Stomach smooth muscle (tissue), 2 donors: ENCODE results near the gene GRPR.
"Not testable (repeated sequence)": the region's sequence is repeated elsewhere in the genome, so short reads cannot be mapped to it uniquely, and the experiment has no call there.

Source experiments
- H3K27ac ChIP-seq: one replicate; pipeline ENCODE4 v1.7.0; 2013; ENCODE audit warnings: mild to moderate bottlenecking, low read length, inconsistent platforms
- H3K27me3 ChIP-seq, 2 donors: one replicate each; pipeline ENCODE4 v1.7.0; 2013; ENCODE audit warnings: low read length in 2 of 2; ENCODE audit not compliant: insufficient read depth in 2 of 2, control insufficient read depth in 1 of 2
- H3K36me3 ChIP-seq, 2 donors: one replicate each; pipeline ENCODE4 v1.7.0; 2013; ENCODE audit warnings: low read length in 2 of 2; ENCODE audit not compliant: control insufficient read depth in 2 of 2, insufficient read depth in 2 of 2
- H3K4me1 ChIP-seq: one replicate; pipeline ENCODE4 v1.7.0; 2013; ENCODE audit warnings: low read length; ENCODE audit not compliant: control insufficient read depth, insufficient read depth
- H3K4me3 ChIP-seq, 2 donors: one replicate each; pipeline ENCODE4 v1.7.0; 2013; ENCODE audit warnings: low read length in 2 of 2
- H3K9ac ChIP-seq, 2 donors: one replicate each; pipeline ENCODE4 v1.7.0; 2013; ENCODE audit warnings: low read length in 2 of 2, mild to moderate bottlenecking in 1 of 2
- H3K9me3 ChIP-seq, 2 donors: one replicate each; pipeline ENCODE4 v1.7.0; 2013; ENCODE audit warnings: low read length in 2 of 2; ENCODE audit not compliant: control insufficient read depth in 2 of 2
- donor health status: healthy.
- donor health status: Pancreatic carcinoma.

GRPR gene

DNA sequence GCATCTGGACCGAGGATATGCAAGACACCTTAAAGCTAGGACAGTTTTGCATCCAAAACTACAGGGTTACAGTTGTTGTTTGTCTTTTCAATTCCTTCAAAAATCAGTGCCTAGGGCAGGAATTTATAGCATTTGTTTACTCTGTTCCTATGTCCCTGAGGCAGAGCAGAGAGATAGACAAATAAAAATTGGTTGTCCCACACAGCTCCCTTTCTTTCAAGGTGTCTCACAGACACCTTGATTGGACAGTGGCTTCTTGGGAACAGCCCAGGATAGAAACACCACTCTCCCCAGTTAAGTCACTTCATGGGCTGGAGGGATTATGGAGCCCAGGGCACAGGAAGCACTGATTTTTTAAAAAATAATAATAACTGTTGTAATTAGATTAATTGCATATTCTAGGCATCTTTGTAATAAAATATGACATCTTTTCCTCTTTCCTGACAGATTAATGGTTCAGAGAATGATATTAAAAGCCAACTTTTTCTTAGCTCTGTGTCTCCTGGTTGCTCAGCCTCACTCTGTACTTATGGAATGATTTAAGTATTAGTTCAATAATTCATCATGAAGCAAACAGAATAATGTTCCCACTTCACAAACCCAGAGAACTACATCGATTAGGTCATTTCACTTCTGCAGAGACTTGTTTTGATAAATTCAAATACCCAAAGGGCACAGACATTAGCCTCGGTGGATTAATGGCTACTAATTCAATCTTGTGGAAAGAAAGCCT, 52.1 kb downstream of the GRPR start:
- Histone ChIP-seq H3K27me3 (no peaks in the 10 kb centered on the region), H3K4me1 (no peaks in the 10 kb centered on the region), H3K27ac (no peak overlapping the region), H3K9me3 (no peaks in the 10 kb centered on the region), H3K4me3 (no peak overlapping the region), H3K36me3 (no peaks in the 10 kb centered on the region), H3K9ac (no peak overlapping the region)

DNA sequence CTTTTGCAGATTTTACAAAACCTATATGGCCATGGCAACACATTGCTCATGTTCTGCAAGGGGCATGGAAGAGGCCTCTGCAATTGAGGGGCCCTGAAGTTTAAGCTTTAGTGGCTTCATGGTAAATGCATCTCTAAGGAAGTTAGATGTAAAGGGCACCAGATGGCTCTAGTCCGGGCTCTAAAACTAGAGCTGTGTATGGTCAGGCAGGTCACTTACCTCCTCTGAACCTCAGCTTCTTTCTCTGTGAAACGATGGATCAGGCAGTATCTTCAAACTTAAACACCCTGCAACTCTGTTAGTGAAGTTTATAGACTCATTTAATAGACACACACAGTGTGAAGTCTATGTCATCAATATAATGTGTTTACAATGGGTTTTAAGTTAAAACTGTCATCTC, 53.9 kb downstream of the GRPR start:
- H3K4me3 ChIP-seq: no peak overlapping the region
- no peaks in the 10 kb centered on the region for H3K36me3 ChIP-seq
- H3K9ac ChIP-seq: no peak overlapping the region
- H3K27me3 ChIP-seq: no peaks in the 10 kb centered on the region
- H3K27ac ChIP-seq: no peak overlapping the region
- H3K4me1 ChIP-seq: no peaks in the 10 kb centered on the region
- no peaks in the 10 kb centered on the region for H3K9me3 ChIP-seq

GRCh38 chrX:16183843-16184242, 60.5 kb downstream of the GRPR start:
- not testable (repeated sequence) for H3K27ac ChIP-seq, H3K4me1 ChIP-seq, H3K9me3 ChIP-seq, H3K9ac ChIP-seq, H3K4me3 ChIP-seq, H3K27me3 ChIP-seq, H3K36me3 ChIP-seq

- no peak overlapping the region for H3K27ac ChIP-seq
- no peak overlapping the region for H3K4me3 ChIP-seq
- no peaks in the 10 kb centered on the region for H3K9me3 ChIP-seq
- H3K27me3 ChIP-seq: peaks cover 0 to 2% of the 10 kb centered on the region in 2 donors
- H3K4me1 ChIP-seq: no peaks in the 10 kb centered on the region
- no peak overlapping the region for H3K9ac ChIP-seq
- no peaks in the 10 kb centered on the region for H3K36me3 ChIP-seq
These were observed 62.4 kb downstream of the GRPR start for GRCh38 chrX:16185725-16186136.

DNA sequence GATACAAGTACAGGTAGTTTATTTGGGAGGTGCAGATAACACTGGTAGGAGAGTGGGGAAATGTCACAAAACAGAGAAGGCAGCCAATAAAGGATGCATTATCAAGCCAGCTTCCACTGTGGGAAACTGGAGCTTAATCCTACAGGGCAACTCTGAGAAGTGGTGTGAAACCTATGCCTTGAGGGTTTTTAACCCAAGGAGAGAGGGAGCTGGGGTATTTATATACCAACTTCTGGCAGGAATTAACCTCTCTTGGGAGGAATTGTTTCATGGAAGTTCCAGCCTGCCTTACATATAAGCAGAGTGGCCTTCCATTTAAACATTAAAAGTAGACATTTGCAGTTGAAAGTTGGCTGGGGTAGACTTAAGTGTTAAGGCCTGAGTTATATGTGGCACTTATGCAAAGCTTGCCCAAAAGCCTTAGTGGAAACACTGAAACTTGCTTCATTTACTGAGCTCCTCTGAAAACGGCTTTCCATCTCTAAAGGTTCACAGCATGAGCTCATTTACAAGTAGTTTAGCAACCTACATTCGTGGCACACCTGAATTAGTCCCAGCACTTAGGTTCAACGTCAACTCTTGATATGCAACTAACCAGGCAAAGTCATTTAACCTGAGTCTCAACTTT, 63.1 kb downstream of the GRPR start:
- Histone ChIP-seq H3K9me3 (no peaks in the 10 kb centered on the region), H3K9ac (no peak overlapping the region), H3K4me1 (no peaks in the 10 kb centered on the region), H3K4me3 (no peak overlapping the region), H3K36me3 (no peaks in the 10 kb centered on the region), H3K27me3 (peaks cover 0 to 2% of the 10 kb centered on the region in 2 donors), H3K27ac (no peak overlapping the region)

- Histone ChIP-seq H3K36me3 (no peaks in the 10 kb centered on the region), H3K9ac (no peak overlapping the region), H3K27me3 (peaks cover 0 to 2% of the 10 kb centered on the region in 2 donors), H3K27ac (no peak overlapping the region), H3K4me3 (no peak overlapping the region), H3K9me3 (no peaks in the 10 kb centered on the region), H3K4me1 (no peaks in the 10 kb centered on the region)
These were observed 63.8 kb downstream of the GRPR start for GRCh38 chrX:16187024-16187760.

- Histone ChIP-seq H3K27ac (no peak overlapping the region), H3K27me3 (peaks cover 0 to 2% of the 10 kb centered on the region in 2 donors), H3K36me3 (no peaks in the 10 kb centered on the region), H3K4me3 (no peak overlapping the region), H3K9ac (no peak overlapping the region), H3K4me1 (no peaks in the 10 kb centered on the region), H3K9me3 (no peaks in the 10 kb centered on the region)
These were observed 65.3 kb downstream of the GRPR start for GRCh38 chrX:16188687-16189086.

DNA sequence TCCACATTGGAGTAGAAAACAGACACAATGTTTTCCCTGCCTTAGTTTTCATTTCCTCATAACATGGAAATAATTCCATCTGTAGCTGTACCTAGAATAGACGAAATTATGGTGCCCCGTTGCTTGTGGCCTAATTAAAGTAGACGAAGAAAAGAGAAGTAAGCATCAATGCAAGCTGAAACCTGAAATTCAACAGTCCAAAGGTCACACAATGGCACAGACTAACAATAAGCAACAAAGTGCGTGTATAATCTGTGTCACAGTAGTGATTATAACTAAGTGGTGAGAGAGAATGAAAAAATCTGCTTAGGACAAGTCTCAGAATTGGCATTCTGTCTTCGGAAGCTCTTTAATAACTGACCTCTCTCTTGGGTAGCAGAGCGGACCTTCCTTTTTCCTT, 68.2 kb downstream of the GRPR start:
- Histone ChIP-seq H3K36me3 (no peaks in the 10 kb centered on the region), H3K9me3 (no peaks in the 10 kb centered on the region), H3K9ac (no peak overlapping the region), H3K27me3 (no peaks in the 10 kb centered on the region), H3K27ac (no peak overlapping the region), H3K4me3 (no peak overlapping the region), H3K4me1 (no peaks in the 10 kb centered on the region)

DNA sequence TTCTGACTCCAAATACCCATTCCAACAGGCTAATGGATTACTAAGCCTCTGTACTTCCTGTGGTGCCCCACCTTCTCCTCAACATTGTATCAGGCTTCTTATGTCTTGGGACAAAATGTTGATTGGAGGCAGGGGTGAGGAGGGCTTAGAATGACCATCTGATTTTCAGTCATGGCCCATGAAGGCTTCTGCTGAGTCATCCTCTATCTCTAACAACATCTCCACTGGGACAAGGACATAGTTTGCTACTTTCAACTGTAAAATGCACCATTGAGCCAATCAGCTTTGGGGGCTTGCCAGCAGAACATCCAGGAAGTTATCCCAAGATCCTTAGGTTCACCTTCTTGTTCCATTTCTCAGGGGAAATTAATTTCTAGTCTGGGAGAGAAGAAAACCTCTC, 73.5 kb downstream of the GRPR start:
- H3K36me3 ChIP-seq: no peaks in the 10 kb centered on the region
- H3K27me3 ChIP-seq: no peaks in the 10 kb centered on the region
- no peak overlapping the region for H3K27ac ChIP-seq
- H3K9me3 ChIP-seq: no peaks in the 10 kb centered on the region
- H3K4me1 ChIP-seq: no peaks in the 10 kb centered on the region
- no peak overlapping the region for H3K4me3 ChIP-seq
- no peak overlapping the region for H3K9ac ChIP-seq

DNA sequence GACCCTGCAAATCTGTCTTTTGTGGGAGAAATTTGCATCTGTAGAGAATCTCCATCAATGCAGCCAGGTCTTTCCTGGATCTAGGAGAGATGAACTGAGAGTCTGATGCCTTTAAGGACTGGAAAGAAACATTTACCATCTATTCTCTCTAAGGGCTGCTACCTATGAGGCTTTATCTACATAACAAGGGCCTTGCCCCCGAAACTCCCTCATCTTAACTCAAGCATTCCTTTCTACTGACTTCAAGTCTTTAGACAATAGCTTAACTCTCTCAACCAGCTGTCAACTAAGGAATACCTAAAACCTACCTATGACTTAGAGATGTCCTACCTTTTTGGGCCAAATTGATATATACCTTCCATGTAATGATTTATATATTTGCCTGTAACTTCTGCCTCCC, 76.0 kb downstream of the GRPR start:
- Histone ChIP-seq H3K9ac (no peak overlapping the region), H3K36me3 (no peaks in the 10 kb centered on the region), H3K4me1 (no peaks in the 10 kb centered on the region), H3K27me3 (no peaks in the 10 kb centered on the region), H3K4me3 (no peak overlapping the region), H3K9me3 (peaks cover 0 to 2% of the 10 kb centered on the region in 2 donors), H3K27ac (no peak overlapping the region)

- Histone ChIP-seq H3K27me3 (no peaks in the 10 kb centered on the region), H3K27ac (no peak overlapping the region), H3K9me3 (peaks cover 0 to 2% of the 10 kb centered on the region in 2 donors), H3K4me3 (no peak overlapping the region), H3K9ac (no peak overlapping the region), H3K36me3 (no peaks in the 10 kb centered on the region), H3K4me1 (no peaks in the 10 kb centered on the region)
These were observed 79.6 kb downstream of the GRPR start for GRCh38 chrX:16202943-16203342.
